ENCODE data around the gene NEGR1. TPM values are rescaled to one million over a fixed set of nuclear protein-coding genes. Genes with fewer than 3 reads are reported as not detected.

NEGR1 gene
- total and polyA plus RNA-seq, 7 experiments from 2014 or later: 0.08 to 1.2 TPM; not detected in 5

DNA sequence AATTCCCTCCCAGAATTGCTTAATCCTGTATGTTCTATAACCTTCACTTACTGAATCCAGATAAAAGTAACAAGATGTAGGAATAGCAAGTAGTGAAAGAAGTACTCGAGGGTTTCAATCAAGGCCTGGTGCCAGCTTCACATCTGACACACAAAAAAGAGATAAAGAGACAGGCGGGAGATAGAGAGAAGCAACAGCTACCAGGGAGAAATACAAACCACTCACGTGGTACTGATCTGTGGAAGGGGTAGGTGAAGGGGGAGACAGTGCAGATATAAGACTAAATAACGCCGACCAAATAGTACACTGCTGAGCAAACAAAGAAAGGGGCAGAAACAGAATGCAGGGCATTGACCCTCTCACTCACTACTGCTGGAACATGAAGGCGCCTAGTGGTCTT lies 295.2 kb downstream of the NEGR1 start:
- no peaks in the 10 kb centered on the region for H3K36me3 ChIP-seq (ENCODE audit: control insufficient read depth in 2 of 3, insufficient read depth in 3 of 3, low read length in 3 of 3)
- no peaks in the 10 kb centered on the region for H3K4me1 ChIP-seq (ENCODE audit: control insufficient read depth in 2 of 2, insufficient read depth in 2 of 2, low read length in 2 of 2)
- peaks cover 0 to 15% (median 0%) of the 10 kb centered on the region in 11 donors for H3K9me3 Mint-ChIP-seq
- H3K4me1 Mint-ChIP-seq: no peaks in the 10 kb centered on the region
- no peak overlapping the region for H3K4me3 Mint-ChIP-seq
- no peak overlapping the region for H3K4me3 ChIP-seq (ENCODE audit: low read length)
- no peak overlapping the region for H3K27ac ChIP-seq (ENCODE audit: low read depth, low read length)
- ATAC-seq (no peak), DNase-seq (no peak)
- no peaks in the 10 kb centered on the region for H3K36me3 Mint-ChIP-seq
- H3K27ac Mint-ChIP-seq: no peak overlapping the region
- intact Hi-C loops (cut with micrococcal nuclease): no loop called here
- ChIA-PET POLR2A (no interaction called here), CTCF (no interaction called here)
- no peaks in the 10 kb centered on the region for H3K27me3 Mint-ChIP-seq
- H3K9me3 ChIP-seq (ENCODE audit: control insufficient read depth in 2 of 3, low read length in 3 of 3): no peaks in the 10 kb centered on the region
- H3K27me3 ChIP-seq (ENCODE audit: control insufficient read depth in 2 of 2, insufficient read depth in 2 of 2, low read length in 2 of 2): no peaks in the 10 kb centered on the region

DNA sequence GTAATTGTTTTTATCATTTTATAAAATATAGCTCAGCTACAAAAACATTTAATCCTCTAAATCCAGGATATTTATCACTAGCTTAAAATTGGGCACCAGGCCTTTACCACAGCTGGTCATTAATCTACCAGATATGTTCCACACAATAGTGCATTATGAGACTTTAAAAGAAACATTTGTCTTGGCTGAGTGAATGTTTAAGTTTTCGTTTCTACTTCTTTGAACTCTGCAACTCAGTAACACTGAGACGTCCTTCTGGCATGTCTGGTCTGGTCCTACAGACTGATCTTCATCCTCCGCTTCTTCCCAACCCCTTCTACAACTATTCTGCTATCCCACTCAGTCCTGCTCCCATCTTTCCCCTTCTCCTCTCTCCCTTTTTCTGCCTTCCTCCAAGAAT lies 296.2 kb downstream of the NEGR1 start:
- ATAC-seq: no peak
- Histone ChIP-seq H3K27me3 (ENCODE audit: control insufficient read depth in 2 of 2, insufficient read depth in 2 of 2, low read length in 2 of 2) (no peaks in the 10 kb centered on the region), H3K36me3 (ENCODE audit: control insufficient read depth in 2 of 3, insufficient read depth in 3 of 3, low read length in 3 of 3) (no peaks in the 10 kb centered on the region), H3K4me1 (ENCODE audit: control insufficient read depth in 2 of 2, insufficient read depth in 2 of 2, low read length in 2 of 2) (no peaks in the 10 kb centered on the region), H3K9me3 (ENCODE audit: control insufficient read depth in 2 of 3, low read length in 3 of 3) (no peaks in the 10 kb centered on the region), H3K27ac (ENCODE audit: low read depth, low read length) (no peak overlapping the region), H3K4me3 (ENCODE audit: low read length) (no peak overlapping the region)
- ChIA-PET POLR2A (no interaction called here), CTCF (no interaction called here)
- DNase-seq: no peak
- Mint-ChIP-seq H3K9me3 (peaks cover 0 to 15% (median 0%) of the 10 kb centered on the region in 11 donors), H3K4me3 (no peak overlapping the region), H3K36me3 (no peaks in the 10 kb centered on the region), H3K4me1 (no peaks in the 10 kb centered on the region), H3K27me3 (no peaks in the 10 kb centered on the region), H3K27ac (no peak overlapping the region)
- intact Hi-C loops (cut with micrococcal nuclease): no loop called here

DNA sequence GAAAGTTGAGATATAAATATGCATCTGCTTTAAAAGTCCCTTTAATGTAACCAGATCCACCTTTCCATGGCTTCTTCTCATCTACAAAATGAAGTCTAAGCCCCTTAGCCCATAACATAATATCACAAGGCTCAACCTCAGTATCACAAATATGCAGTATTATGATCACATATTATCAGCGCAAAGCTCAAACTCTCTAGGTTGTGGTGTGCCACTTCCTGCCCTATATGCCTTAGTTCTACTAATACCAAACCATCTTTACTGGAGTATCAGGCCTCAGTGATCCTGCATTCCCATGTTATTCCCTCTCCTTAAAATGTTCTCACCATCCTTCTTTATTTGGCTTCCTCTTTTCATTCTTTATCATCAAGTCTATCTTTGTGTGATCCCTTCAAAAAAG lies 301.8 kb downstream of the NEGR1 start:
- H3K36me3 Mint-ChIP-seq: no peaks in the 10 kb centered on the region
- ChIA-PET POLR2A (no interaction called here), CTCF (no interaction called here)
- no peaks in the 10 kb centered on the region for H3K27me3 ChIP-seq (ENCODE audit: control insufficient read depth in 2 of 2, insufficient read depth in 2 of 2, low read length in 2 of 2)
- H3K27me3 Mint-ChIP-seq: no peaks in the 10 kb centered on the region
- no peak overlapping the region for H3K4me3 ChIP-seq (ENCODE audit: low read length)
- no peaks in the 10 kb centered on the region for H3K4me1 Mint-ChIP-seq
- H3K27ac Mint-ChIP-seq: no peak overlapping the region
- H3K9me3 ChIP-seq (ENCODE audit: control insufficient read depth in 2 of 3, low read length in 3 of 3): no peaks in the 10 kb centered on the region
- no peaks in the 10 kb centered on the region for H3K4me1 ChIP-seq (ENCODE audit: control insufficient read depth in 2 of 2, insufficient read depth in 2 of 2, low read length in 2 of 2)
- H3K27ac ChIP-seq (ENCODE audit: low read depth, low read length): no peak overlapping the region
- intact Hi-C loops (cut with micrococcal nuclease): no loop called here
- no peak for DNase-seq
- no peaks in the 10 kb centered on the region for H3K36me3 ChIP-seq (ENCODE audit: control insufficient read depth in 2 of 3, insufficient read depth in 3 of 3, low read length in 3 of 3)
- peaks cover 0 to 10% (median 0%) of the 10 kb centered on the region in 11 donors for H3K9me3 Mint-ChIP-seq
- H3K4me3 Mint-ChIP-seq: no peak overlapping the region
- ATAC-seq: no peak

DNA sequence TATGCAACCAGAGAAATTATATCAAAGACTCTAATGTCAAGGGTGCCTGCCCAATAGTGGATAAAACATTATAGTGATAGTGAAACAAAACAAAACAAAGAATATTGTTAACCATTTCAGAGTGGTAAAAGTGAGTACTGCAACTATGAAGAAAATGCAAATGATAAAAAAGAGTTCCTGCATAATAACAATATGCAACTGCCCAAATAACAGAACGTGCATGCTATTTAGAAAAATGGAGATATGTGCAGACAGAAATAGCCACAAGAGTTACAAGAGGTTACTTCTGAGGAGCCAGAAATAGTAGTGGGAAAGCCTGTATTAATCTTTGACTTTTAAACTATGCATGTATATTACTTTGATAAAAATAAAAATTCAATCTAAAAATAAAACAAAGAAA lies 302.5 kb downstream of the NEGR1 start:
- ATAC-seq: no peak
- CTCF ChIA-PET: no interaction called here
- no peak overlapping the region for H3K27ac Mint-ChIP-seq

DNA sequence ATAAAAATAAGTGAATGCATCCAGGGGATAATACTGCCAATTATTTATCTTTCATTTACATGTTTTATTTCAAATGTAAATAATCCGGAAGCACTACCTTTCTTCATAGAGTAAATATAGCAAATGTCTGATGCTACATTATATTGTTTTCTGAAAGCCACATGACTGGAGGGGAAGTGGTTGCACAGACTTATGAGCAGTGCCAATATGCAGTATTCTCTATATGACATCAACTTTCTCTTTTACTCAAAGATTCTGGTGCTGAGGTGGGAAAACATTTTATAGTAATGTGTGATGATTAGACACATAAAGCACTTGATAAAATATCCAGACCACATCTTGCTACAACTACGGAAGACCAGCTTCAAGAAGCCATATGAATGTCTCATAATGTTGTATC lies 314.7 kb downstream of the NEGR1 start:
- Histone ChIP-seq H3K4me3 (ENCODE audit: low read length) (no peak overlapping the region), H3K27me3 (ENCODE audit: control insufficient read depth in 2 of 2, insufficient read depth in 2 of 2, low read length in 2 of 2) (no peaks in the 10 kb centered on the region), H3K36me3 (ENCODE audit: control insufficient read depth in 2 of 3, insufficient read depth in 3 of 3, low read length in 3 of 3) (no peaks in the 10 kb centered on the region), H3K4me1 (ENCODE audit: control insufficient read depth in 2 of 2, insufficient read depth in 2 of 2, low read length in 2 of 2) (no peaks in the 10 kb centered on the region), H3K9me3 (ENCODE audit: control insufficient read depth in 2 of 3, low read length in 3 of 3) (no peaks in the 10 kb centered on the region), H3K27ac (ENCODE audit: low read depth, low read length) (no peak overlapping the region)
- H3K4me3 Mint-ChIP-seq: no peak overlapping the region
- intact Hi-C loops (cut with micrococcal nuclease): no loop called here
- ATAC-seq (no peak), DNase-seq (no peak)
- H3K4me1 Mint-ChIP-seq: no peaks in the 10 kb centered on the region
- H3K36me3 Mint-ChIP-seq: peaks cover 0 to 4% (median 0%) of the 10 kb centered on the region in 5 donors
- CTCF ChIA-PET: no interaction called here
- no peak overlapping the region for H3K27ac Mint-ChIP-seq
- no peaks in the 10 kb centered on the region for H3K27me3 Mint-ChIP-seq
- H3K9me3 Mint-ChIP-seq: peaks cover 0 to 5% (median 0%) of the 10 kb centered on the region in 11 donors
- POLR2A ChIA-PET: no interaction called here

More for the DNA sequence above, 302.5 kb downstream of the NEGR1 start:
- Mint-ChIP-seq H3K4me1 (no peaks in the 10 kb centered on the region), H3K36me3 (no peaks in the 10 kb centered on the region), H3K27me3 (no peaks in the 10 kb centered on the region), H3K4me3 (no peak overlapping the region), H3K9me3 (peaks cover 0 to 5% (median 0%) of the 10 kb centered on the region in 11 donors)
- POLR2A ChIA-PET: no interaction called here
- no peak for DNase-seq
- Histone ChIP-seq H3K4me3 (ENCODE audit: low read length) (no peak overlapping the region), H3K27ac (ENCODE audit: low read depth, low read length) (no peak overlapping the region), H3K27me3 (ENCODE audit: control insufficient read depth in 2 of 2, insufficient read depth in 2 of 2, low read length in 2 of 2) (no peaks in the 10 kb centered on the region), H3K4me1 (ENCODE audit: control insufficient read depth in 2 of 2, insufficient read depth in 2 of 2, low read length in 2 of 2) (no peaks in the 10 kb centered on the region), H3K36me3 (ENCODE audit: control insufficient read depth in 2 of 3, insufficient read depth in 3 of 3, low read length in 3 of 3) (no peaks in the 10 kb centered on the region), H3K9me3 (ENCODE audit: control insufficient read depth in 2 of 3, low read length in 3 of 3) (no peaks in the 10 kb centered on the region)
- intact Hi-C loops (cut with micrococcal nuclease): no loop called here

DNA sequence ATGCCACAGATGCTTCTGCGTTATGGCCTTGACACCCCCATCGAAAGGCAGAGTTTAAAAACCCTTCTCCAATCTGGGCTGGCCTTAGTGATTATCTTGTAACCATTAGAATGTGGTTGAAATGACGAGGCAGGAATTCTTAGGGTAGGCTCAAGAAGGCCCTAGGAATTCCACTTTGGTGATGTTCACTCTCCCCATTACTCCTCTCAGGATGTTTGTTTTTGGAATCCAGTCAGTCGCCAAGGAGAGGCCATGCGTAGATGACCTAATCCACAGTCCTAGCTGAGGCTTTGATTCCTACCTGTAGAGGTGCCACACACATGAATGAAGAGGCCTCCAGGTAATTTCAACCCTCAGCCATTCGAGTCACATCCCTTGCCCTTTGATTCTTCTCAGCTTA lies 318.2 kb downstream of the NEGR1 start:
- DNase-seq (no peak), ATAC-seq (no peak)
- H3K27ac ChIP-seq (ENCODE audit: low read depth, low read length): no peak overlapping the region
- Mint-ChIP-seq H3K4me3 (no peak overlapping the region), H3K36me3 (no peaks in the 10 kb centered on the region), H3K9me3 (peaks cover 0 to under 1% (median 0%) of the 10 kb centered on the region in 11 donors), H3K27me3 (no peaks in the 10 kb centered on the region), H3K4me1 (no peaks in the 10 kb centered on the region), H3K27ac (no peak overlapping the region)
- H3K4me1 ChIP-seq (ENCODE audit: control insufficient read depth in 2 of 2, insufficient read depth in 2 of 2, low read length in 2 of 2): no peaks in the 10 kb centered on the region
- no peaks in the 10 kb centered on the region for H3K36me3 ChIP-seq (ENCODE audit: control insufficient read depth in 2 of 3, insufficient read depth in 3 of 3, low read length in 3 of 3)
- H3K4me3 ChIP-seq (ENCODE audit: low read length): no peak overlapping the region
- ChIA-PET POLR2A (no interaction called here), CTCF (no interaction called here)
- H3K27me3 ChIP-seq (ENCODE audit: control insufficient read depth in 2 of 2, insufficient read depth in 2 of 2, low read length in 2 of 2): no peaks in the 10 kb centered on the region
- H3K9me3 ChIP-seq (ENCODE audit: control insufficient read depth in 2 of 3, low read length in 3 of 3): no peaks in the 10 kb centered on the region
- intact Hi-C loops (cut with micrococcal nuclease): no loop called here

DNA sequence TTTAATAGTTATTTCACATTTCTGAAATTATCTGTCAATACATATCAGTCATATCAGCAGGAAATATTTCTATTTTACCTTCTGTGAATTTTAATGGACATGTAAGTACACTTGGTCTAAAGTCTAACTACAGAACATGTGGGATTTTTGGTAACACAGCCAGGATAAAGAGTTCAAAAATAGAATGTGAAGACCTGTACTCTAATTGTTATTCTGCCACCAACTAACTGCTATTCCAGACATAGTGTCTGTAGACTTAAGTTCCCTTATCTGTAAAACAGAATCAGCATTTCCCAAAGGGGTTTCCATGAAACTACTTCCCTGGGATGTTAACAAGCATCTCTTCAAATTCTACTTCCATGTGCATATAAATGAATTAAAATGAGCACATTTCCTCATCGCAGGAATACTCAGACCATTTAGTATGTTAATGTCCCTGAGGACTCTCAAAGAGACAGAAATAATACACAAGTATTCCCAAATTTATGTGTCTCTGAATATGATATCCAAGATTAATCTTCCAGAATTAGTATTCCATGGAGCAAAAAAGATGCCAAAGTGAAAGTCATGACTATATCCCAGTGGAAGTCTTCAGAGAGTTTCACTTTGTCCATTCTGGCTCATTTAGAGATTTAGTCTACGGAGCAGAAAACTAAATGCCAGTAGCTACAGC lies 325.6 kb downstream of the NEGR1 start:
- H3K9me3 ChIP-seq (ENCODE audit: control insufficient read depth in 2 of 3, low read length in 3 of 3): no peaks in the 10 kb centered on the region
- H3K27me3 ChIP-seq (ENCODE audit: control insufficient read depth in 2 of 2, insufficient read depth in 2 of 2, low read length in 2 of 2): no peaks in the 10 kb centered on the region
- H3K4me1 ChIP-seq (ENCODE audit: control insufficient read depth in 2 of 2, insufficient read depth in 2 of 2, low read length in 2 of 2): no peaks in the 10 kb centered on the region
- DNase-seq (no peak), ATAC-seq (no peak)
- intact Hi-C loops (cut with micrococcal nuclease): no loop called here
- POLR2A ChIA-PET: no interaction called here
- no peaks in the 10 kb centered on the region for H3K36me3 Mint-ChIP-seq
- no peak overlapping the region for H3K4me3 ChIP-seq (ENCODE audit: low read length)
- CTCF ChIA-PET: no interaction called here
- H3K27ac ChIP-seq (ENCODE audit: low read depth, low read length): no peak overlapping the region
- H3K9me3 Mint-ChIP-seq: peaks cover 0 to 4% (median 0%) of the 10 kb centered on the region in 11 donors
- no peak overlapping the region for H3K4me3 Mint-ChIP-seq
- H3K36me3 ChIP-seq (ENCODE audit: control insufficient read depth in 2 of 3, insufficient read depth in 3 of 3, low read length in 3 of 3): no peaks in the 10 kb centered on the region
- H3K27ac Mint-ChIP-seq: no peak overlapping the region
- H3K27me3 Mint-ChIP-seq: no peaks in the 10 kb centered on the region
- no peaks in the 10 kb centered on the region for H3K4me1 Mint-ChIP-seq

Data from naive thymus-derived CD4-positive, alpha-beta T cell (primary cell).